Mesenchymal stem cell (in vitro differentiated cells and primary cell): ENCODE measurements around the gene GAB2.
"Not testable (repeated sequence)": the region's sequence is repeated elsewhere in the genome, so short reads cannot be mapped to it uniquely, and the experiment has no call there.

Experiments
- DNase-seq: peaks from one replicate; pipeline ENCODE4 v3.0.0-alpha.2; 2013
- H2AFZ ChIP-seq: one replicate; pipeline ENCODE4 v1.6.1; 2013; ENCODE audit warnings: low read depth, mild to moderate bottlenecking, control low read depth, inconsistent platforms, low read length, moderate library complexity
- H2AK5ac ChIP-seq: 2 replicates; pipeline ENCODE4 v1.6.1; 2013; ENCODE audit warnings: low read length, moderate library complexity, mild to moderate bottlenecking, inconsistent platforms; ENCODE audit not compliant: severe bottlenecking
- H2BK120ac ChIP-seq: one replicate; pipeline ENCODE4 v1.6.1; 2013; ENCODE audit warnings: low read depth, mild to moderate bottlenecking, inconsistent platforms, low read length, moderate library complexity
- H2BK12ac ChIP-seq, 2 experiments: one replicate each; pipeline ENCODE4 v1.6.1; 2013; ENCODE audit warnings: inconsistent platforms in 2 of 2, low read length in 2 of 2, mild to moderate bottlenecking in 2 of 2, moderate library complexity in 2 of 2, control low read depth in 1 of 2
- H2BK15ac ChIP-seq: one replicate; pipeline ENCODE4 v1.6.1; 2013; ENCODE audit warnings: mild to moderate bottlenecking, low read depth, inconsistent platforms; ENCODE audit not compliant: poor library complexity, severe bottlenecking
- H2BK5ac ChIP-seq: 2 replicates; pipeline ENCODE4 v1.6.1; 2013; ENCODE audit warnings: low read depth, mild to moderate bottlenecking, low read length, control low read depth, inconsistent platforms; ENCODE audit not compliant: poor library complexity, severe bottlenecking
- H3K14ac ChIP-seq, 2 experiments: one replicate each; pipeline ENCODE4 v1.6.1; 2013; ENCODE audit warnings: inconsistent platforms in 2 of 2, low read length in 2 of 2, control low read depth in 1 of 2, mild to moderate bottlenecking in 1 of 2, moderate library complexity in 1 of 2
- H3K18ac ChIP-seq, 2 experiments: one replicate each; pipeline ENCODE4 v1.6.1; 2013; ENCODE audit warnings: inconsistent platforms in 2 of 2, low read length in 2 of 2, control low read depth in 1 of 2, low read depth in 1 of 2, mild to moderate bottlenecking in 1 of 2
- H3K23ac ChIP-seq, 2 experiments: one replicate each; pipeline ENCODE4 v1.6.1; 2013; ENCODE audit warnings: inconsistent platforms in 2 of 2, low read length in 2 of 2, mild to moderate bottlenecking in 2 of 2, moderate library complexity in 2 of 2, control low read depth in 1 of 2
- H3K27ac ChIP-seq: 2 replicates; pipeline ENCODE4 v1.5.1; 2013; ENCODE audit warnings: mild to moderate bottlenecking, moderate library complexity, low read length, control low read depth, inconsistent platforms; ENCODE audit not compliant: poor library complexity, severe bottlenecking
- H3K27me3 ChIP-seq, 2 experiments: 2 replicates each; pipeline versions ENCODE4 v1.6.1 to v1.7.0; 2013; ENCODE audit warnings: low read length in 2 of 2, mild to moderate bottlenecking in 2 of 2, moderate library complexity in 2 of 2, control low read depth in 1 of 2, inconsistent platforms in 1 of 2; ENCODE audit not compliant: control insufficient read depth in 1 of 2, insufficient read depth in 1 of 2
- H3K36me3 ChIP-seq, 2 experiments: 2 replicates each; pipeline versions ENCODE4 v1.6.1 to v1.7.0; 2013; ENCODE audit warnings: low read length in 2 of 2, control low read depth in 1 of 2, inconsistent platforms in 1 of 2, low read depth in 1 of 2, mild to moderate bottlenecking in 1 of 2; ENCODE audit not compliant: insufficient read depth in 2 of 2, control insufficient read depth in 1 of 2
- H3K4ac ChIP-seq, 2 experiments: one replicate each; pipeline ENCODE4 v1.6.1; 2013; ENCODE audit warnings: inconsistent platforms in 2 of 2, low read length in 2 of 2, mild to moderate bottlenecking in 2 of 2, moderate library complexity in 2 of 2, control low read depth in 1 of 2, low read depth in 1 of 2
- H3K4me1 ChIP-seq: 2 replicates; pipeline ENCODE4 v1.6.1; 2013; ENCODE audit warnings: low read depth, low read length, control low read depth; ENCODE audit not compliant: control insufficient read depth, insufficient read depth
- H3K4me2 ChIP-seq: 2 replicates; pipeline ENCODE4 v1.6.1; 2013; ENCODE audit warnings: low read length, mild to moderate bottlenecking, inconsistent platforms; ENCODE audit not compliant: poor library complexity, severe bottlenecking
- H3K4me3 ChIP-seq, 2 experiments: 2 replicates each; pipeline versions ENCODE4 v1.5.1 to v1.7.0; 2013; ENCODE audit warnings: low read length in 2 of 2, mild to moderate bottlenecking in 2 of 2, control low read depth in 1 of 2, low read depth in 1 of 2; ENCODE audit not compliant: insufficient read depth in 1 of 2
- H3K79me1 ChIP-seq: replicated peaks from 2 replicates; pipeline ENCODE4 v1.6.1; 2013; ENCODE audit warnings: mild to moderate bottlenecking, control low read depth, low read length, inconsistent platforms; ENCODE audit not compliant: poor library complexity, severe bottlenecking
- H3K9ac ChIP-seq: 2 replicates; pipeline ENCODE4 v1.7.0; 2013; ENCODE audit warnings: mild to moderate bottlenecking, low read length, moderate library complexity
- H3K9me3 ChIP-seq: 2 replicates; pipeline ENCODE4 v1.7.0; 2013; ENCODE audit warnings: mild to moderate bottlenecking, low read length; ENCODE audit not compliant: control insufficient read depth
- H4K8ac ChIP-seq: one replicate; pipeline ENCODE4 v1.6.1; 2013; ENCODE audit warnings: inconsistent platforms, mild to moderate bottlenecking, low read length, moderate library complexity
- H4K91ac ChIP-seq: one replicate; pipeline ENCODE4 v1.6.1; 2013; ENCODE audit warnings: mild to moderate bottlenecking, low read length, inconsistent platforms
- WGBS: methylation state at CpG from one replicate; pipeline ENCODE4 v1.1.7; 2013; ENCODE audit warnings: mixed read lengths; 5-methylcytosine and 5-hydroxymethylcytosine counted together

Gene GAB2

GRCh38 chr11:78177216-78177615 lies 240.4 kb downstream of the GAB2 start:
- H2AK5ac ChIP-seq, result no peak overlapping the region
- no peak overlapping the region for H3K9ac ChIP-seq
- H3K4me2 ChIP-seq, result no peak overlapping the region
- H2BK120ac ChIP-seq, result no peak overlapping the region
- H2BK12ac ChIP-seq, result no peak overlapping the region
- no peaks in the 10 kb centered on the region for H3K9me3 ChIP-seq
- no peak overlapping the region for H3K23ac ChIP-seq
- DNase-seq, result no peak
- no peak overlapping the region for H4K91ac ChIP-seq
- peaks cover 33% of the 10 kb centered on the region for H3K79me1 ChIP-seq
- no peak overlapping the region for H2BK5ac ChIP-seq
- H2BK15ac ChIP-seq, result no peak overlapping the region
- H3K4me1 ChIP-seq, result peaks cover 4% of the 10 kb centered on the region
- H3K14ac ChIP-seq, result no peak overlapping the region
- no peaks in the 10 kb centered on the region for H3K27me3 ChIP-seq
- no peak overlapping the region for H3K4me3 ChIP-seq
- H4K8ac ChIP-seq, result no peak overlapping the region
- WGBS, result 95% methylated on average over 7 of the region's 7 CpGs
- H3K4ac ChIP-seq, result no peak overlapping the region
- H3K36me3 ChIP-seq, result peaks cover 35 to 53% of the 10 kb centered on the region in 2 experiments
- H2AFZ ChIP-seq, result no peak overlapping the region
- H3K18ac ChIP-seq, result no peak overlapping the region
- H3K27ac ChIP-seq, result no peak overlapping the region

- peaks cover 41 to 58% of the 10 kb centered on the region in 2 experiments for H3K36me3 ChIP-seq
- no peak overlapping the region for H4K91ac ChIP-seq
- H3K4me2 ChIP-seq, result no peak overlapping the region
- no peak overlapping the region for H2BK15ac ChIP-seq
- DNase-seq, result no peak
- H2AK5ac ChIP-seq, result no peak overlapping the region
- no peak overlapping the region for H3K18ac ChIP-seq
- H3K27ac ChIP-seq, result no peak overlapping the region
- peaks cover 35% of the 10 kb centered on the region for H3K79me1 ChIP-seq
- H4K8ac ChIP-seq, result no peak overlapping the region
- H3K27me3 ChIP-seq, result no peaks in the 10 kb centered on the region
- peaks cover 6% of the 10 kb centered on the region for H3K4me1 ChIP-seq
- H3K9ac ChIP-seq, result no peak overlapping the region
- 96% methylated on average over 7 of the region's 10 CpGs for WGBS
- H3K23ac ChIP-seq, result no peak overlapping the region
- no peak overlapping the region for H3K4me3 ChIP-seq
- H2BK5ac ChIP-seq, result no peak overlapping the region
- H3K14ac ChIP-seq, result no peak overlapping the region
- no peak overlapping the region for H3K4ac ChIP-seq
- no peak overlapping the region for H2AFZ ChIP-seq
- H3K9me3 ChIP-seq, result no peaks in the 10 kb centered on the region
- H2BK12ac ChIP-seq, result no peak overlapping the region
- no peak overlapping the region for H2BK120ac ChIP-seq
Measured at GRCh38 chr11:78176605-78177141, 240.9 kb downstream of the GAB2 start.

GRCh38 chr11:78175862-78176261 lies 241.8 kb downstream of the GAB2 start:
- Histone ChIP-seq H3K36me3 (peaks cover 42 to 59% of the 10 kb centered on the region in 2 experiments), H4K8ac (peak overlapping the region; percentile 31), H3K79me1 (peaks cover 35% of the 10 kb centered on the region)
- not testable (repeated sequence) for H3K4ac ChIP-seq, H3K9ac ChIP-seq, H3K23ac ChIP-seq, H3K9me3 ChIP-seq, H3K4me3 ChIP-seq, H3K27ac ChIP-seq, H2BK12ac ChIP-seq, H3K27me3 ChIP-seq, H2BK120ac ChIP-seq, H2BK15ac ChIP-seq, H3K14ac ChIP-seq, H3K18ac ChIP-seq, H2AFZ ChIP-seq, H3K4me1 ChIP-seq, DNase-seq, H3K4me2 ChIP-seq, H2AK5ac ChIP-seq, H4K91ac ChIP-seq, H2BK5ac ChIP-seq
- 100% methylated on average over 2 of the region's 3 CpGs for WGBS

DNA sequence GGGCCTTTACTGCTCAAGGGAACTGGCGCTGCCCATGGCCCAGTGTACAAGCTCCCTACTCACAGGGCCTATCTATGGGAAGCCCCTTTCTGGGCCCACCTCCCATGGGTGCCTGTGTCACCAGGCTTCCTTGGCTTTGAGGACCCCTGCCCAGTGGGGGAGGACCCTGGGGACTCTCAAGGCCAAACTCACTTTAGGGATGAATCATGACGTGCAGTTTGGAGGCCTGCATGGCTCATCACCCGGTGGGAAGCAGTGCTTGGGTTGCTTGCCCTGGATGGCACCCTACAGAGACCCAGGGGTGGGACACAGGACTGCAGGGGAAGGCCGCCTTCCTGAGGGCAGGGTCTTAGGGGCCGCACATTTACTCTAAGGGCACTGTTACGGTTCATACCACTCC lies 245.7 kb downstream of the GAB2 start:
- H3K27me3 ChIP-seq, result no peaks in the 10 kb centered on the region

More for the DNA sequence above, 245.7 kb downstream of the GAB2 start:
- Histone ChIP-seq H3K14ac (no peak overlapping the region), H3K27ac (no peak overlapping the region), H2BK15ac (no peak overlapping the region), H2AFZ (no peak overlapping the region), H3K18ac (no peak overlapping the region), H3K23ac (no peak overlapping the region), H3K4me3 (no peak overlapping the region), H2AK5ac (no peak overlapping the region), H3K36me3 (peaks cover 44 to 54% of the 10 kb centered on the region in 2 experiments), H3K9ac (no peak overlapping the region), H3K4ac (no peak overlapping the region), H4K8ac (no peak overlapping the region), H3K79me1 (peaks cover 15% of the 10 kb centered on the region), H4K91ac (no peak overlapping the region), H3K4me2 (no peak overlapping the region), H2BK12ac (no peak overlapping the region), H2BK120ac (no peak overlapping the region), H2BK5ac (no peak overlapping the region), H3K4me1 (peaks cover 6% of the 10 kb centered on the region), H3K9me3 (no peaks in the 10 kb centered on the region)
- no peak for DNase-seq
- WGBS, result 98% methylated on average over 6 of the region's 6 CpGs
